CD4-positive, alpha-beta T cell treated with Interleukin-15 for 4 hours (primary cell): Measurements from ENCODE around the gene ZP3.
"Not testable (repeated sequence)": the region's sequence is repeated elsewhere in the genome, so short reads cannot be mapped to it uniquely, and the experiment has no call there.

Experiments used
- DNase-seq: peaks from one replicate; pipeline ENCODE4 v3.0.0-alpha.2; 2020; ENCODE audit warnings: low spot score

ZP3 gene

DNA sequence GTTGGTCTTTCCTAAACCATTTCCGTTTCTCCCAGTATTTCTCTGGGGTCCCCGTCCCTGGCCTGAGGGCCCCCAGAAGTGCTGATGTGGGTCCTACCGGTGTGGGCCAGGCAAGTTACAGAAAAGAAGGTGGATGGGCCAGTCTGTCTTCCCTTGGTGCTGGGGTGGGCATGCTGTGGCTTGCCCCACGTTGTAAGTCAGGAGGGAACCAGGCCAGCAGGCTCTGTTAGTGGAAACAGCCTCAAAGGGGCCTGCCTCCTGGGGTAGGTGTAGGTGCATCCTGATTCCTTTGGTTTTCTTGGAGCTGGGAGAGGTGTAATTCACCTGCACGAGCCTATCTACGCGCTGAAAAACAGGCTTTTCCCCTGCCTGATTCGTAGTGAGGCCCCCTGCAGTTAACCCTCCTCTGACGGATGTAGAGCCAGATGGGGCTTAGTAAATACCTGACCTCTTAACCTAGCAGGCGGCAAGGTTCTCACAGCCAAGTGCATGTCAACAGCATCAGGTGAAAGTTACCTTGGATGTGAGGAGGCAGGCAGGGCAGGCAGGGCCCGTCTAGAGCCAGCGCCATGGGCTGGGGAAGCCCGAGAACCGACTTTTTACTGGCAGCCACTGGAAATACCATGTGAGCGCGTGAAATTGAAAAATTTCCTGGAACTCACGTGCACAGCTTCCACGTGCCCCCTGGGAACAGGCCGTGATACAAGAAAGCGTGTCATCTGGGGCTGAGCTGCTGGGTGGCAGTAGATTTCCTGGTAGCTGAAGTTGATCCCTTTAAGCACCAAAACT lies 61.3 kb downstream of the ZP3 start:
- DNase-seq: not testable (repeated sequence)

- peak; percentile 26 for DNase-seq
Observed at GRCh38 chr7:76486618-76487017, 61.9 kb downstream of the ZP3 start.

DNA sequence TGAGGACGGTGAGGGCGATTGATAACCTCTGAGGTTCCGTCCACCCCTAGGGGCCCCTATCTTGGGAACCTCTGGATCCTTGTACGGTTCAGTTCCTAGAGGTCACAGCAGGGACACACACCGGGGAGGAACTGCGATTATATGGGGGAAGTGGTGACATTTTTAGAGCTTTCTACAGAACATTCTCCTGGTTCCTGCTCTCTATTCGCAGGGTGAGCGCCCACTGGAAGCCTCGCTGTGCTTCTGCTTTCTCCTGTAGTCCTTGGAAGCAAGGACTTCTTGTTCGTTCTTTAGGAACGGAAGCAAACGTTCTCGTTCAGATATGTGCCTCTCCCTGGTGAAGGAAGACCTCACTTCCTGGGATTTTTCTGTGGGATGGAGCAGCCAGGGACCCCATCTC lies 63.2 kb downstream of the ZP3 start:
- not testable (repeated sequence) for DNase-seq
